ENCODE data around the gene LYSMD4. TPM values are rescaled to one million over a fixed set of nuclear protein-coding genes. Genes with fewer than 3 reads are reported as not detected.

LYSMD4 gene
- polyA plus RNA-seq, 1 experiment = 3.2 TPM

DNA sequence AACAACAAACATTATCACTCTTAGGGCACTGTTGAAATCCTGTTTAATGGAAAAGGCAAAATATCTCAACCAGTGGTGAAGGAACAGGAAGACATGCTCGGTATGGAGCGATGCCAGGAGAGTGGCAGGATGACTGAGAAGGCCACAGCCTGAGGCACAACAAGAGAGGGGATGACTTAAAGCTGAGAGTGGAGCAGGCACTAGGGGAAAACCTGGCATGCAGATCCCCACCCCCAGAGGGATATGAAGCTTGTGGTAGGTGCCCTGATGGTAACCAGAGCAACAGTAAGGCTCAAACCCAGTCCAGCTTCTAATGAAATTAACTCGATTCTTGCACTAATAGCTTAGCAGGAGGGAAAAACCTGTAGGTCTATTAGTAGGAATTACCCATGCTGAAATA lies 40.4 kb downstream of the LYSMD4 start:
- H3K27ac ChIP-seq (ENCODE audit: low read depth, low read length) = no peak overlapping the region
- TF ChIP-seq, protein P1, sequence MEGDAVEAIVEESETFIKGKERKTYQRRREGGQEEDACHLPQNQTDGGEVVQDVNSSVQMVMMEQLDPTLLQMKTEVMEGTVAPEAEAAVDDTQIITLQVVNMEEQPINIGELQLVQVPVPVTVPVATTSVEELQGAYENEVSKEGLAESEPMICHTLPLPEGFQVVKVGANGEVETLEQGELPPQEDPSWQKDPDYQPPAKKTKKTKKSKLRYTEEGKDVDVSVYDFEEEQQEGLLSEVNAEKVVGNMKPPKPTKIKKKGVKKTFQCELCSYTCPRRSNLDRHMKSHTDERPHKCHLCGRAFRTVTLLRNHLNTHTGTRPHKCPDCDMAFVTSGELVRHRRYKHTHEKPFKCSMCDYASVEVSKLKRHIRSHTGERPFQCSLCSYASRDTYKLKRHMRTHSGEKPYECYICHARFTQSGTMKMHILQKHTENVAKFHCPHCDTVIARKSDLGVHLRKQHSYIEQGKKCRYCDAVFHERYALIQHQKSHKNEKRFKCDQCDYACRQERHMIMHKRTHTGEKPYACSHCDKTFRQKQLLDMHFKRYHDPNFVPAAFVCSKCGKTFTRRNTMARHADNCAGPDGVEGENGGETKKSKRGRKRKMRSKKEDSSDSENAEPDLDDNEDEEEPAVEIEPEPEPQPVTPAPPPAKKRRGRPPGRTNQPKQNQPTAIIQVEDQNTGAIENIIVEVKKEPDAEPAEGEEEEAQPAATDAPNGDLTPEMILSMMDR (IDR thresholded peaks at IDR 0.05; ENCODE audit: low read depth, low read length) = no peak
- ChIA-PET POLR2A (no interaction called here), CTCF (interaction anchor here (1.6 kb wide), 1 partner anchor 11 kb away, joined by 18 read pairs; no protein-coding TSS in a partner anchor)
- H3K9me3 ChIP-seq (ENCODE audit: control insufficient read depth, insufficient read depth, low read length) = no peaks in the 10 kb centered on the region
- DNase-seq (ENCODE audit: low read depth, low spot score) = no peak
- H3K4me3 ChIP-seq (ENCODE audit: low read depth, low read length) = no peak overlapping the region
- H3K27me3 ChIP-seq (ENCODE audit: control insufficient read depth, insufficient read depth, low read length) = no peaks in the 10 kb centered on the region

DNA sequence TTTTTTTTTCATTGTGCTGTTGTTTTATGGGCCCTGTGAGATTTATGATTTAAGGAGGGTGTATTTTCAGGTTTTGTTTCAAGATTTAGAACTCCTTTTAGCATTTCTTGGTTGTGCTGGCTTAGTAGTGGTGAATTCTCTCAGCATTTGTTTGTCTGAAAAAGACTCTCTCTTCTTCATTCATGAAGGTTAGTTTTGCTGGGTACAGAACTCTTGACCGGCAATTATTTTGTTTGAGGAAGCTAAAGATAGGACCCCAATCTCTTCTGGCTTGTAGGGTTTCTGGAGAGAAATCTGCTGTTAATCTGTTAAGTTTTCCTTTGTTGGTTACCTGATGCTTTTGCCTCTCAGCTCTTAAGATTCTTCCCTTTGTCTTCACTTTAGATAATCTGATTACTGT lies 46.9 kb downstream of the LYSMD4 start:
- Histone ChIP-seq H3K27ac (ENCODE audit: low read depth, low read length) (no peak overlapping the region), H3K4me3 (ENCODE audit: low read depth, low read length) (no peak overlapping the region), H3K9me3 (ENCODE audit: control insufficient read depth, insufficient read depth, low read length) (no peaks in the 10 kb centered on the region), H3K27me3 (ENCODE audit: control insufficient read depth, insufficient read depth, low read length) (no peaks in the 10 kb centered on the region)
- CTCF ChIA-PET = interaction anchor here (0.7 to 2.4 kb wide), 2 partner anchors 18 to 1244 kb away, joined by 4 to 18 read pairs; no protein-coding TSS in a partner anchor
- POLR2A ChIA-PET = no interaction called here
- DNase-seq (ENCODE audit: low read depth, low spot score) = no peak
- TF ChIP-seq, protein P1 (IDR thresholded peaks at IDR 0.05; ENCODE audit: low read depth, low read length) = no peak

DNA sequence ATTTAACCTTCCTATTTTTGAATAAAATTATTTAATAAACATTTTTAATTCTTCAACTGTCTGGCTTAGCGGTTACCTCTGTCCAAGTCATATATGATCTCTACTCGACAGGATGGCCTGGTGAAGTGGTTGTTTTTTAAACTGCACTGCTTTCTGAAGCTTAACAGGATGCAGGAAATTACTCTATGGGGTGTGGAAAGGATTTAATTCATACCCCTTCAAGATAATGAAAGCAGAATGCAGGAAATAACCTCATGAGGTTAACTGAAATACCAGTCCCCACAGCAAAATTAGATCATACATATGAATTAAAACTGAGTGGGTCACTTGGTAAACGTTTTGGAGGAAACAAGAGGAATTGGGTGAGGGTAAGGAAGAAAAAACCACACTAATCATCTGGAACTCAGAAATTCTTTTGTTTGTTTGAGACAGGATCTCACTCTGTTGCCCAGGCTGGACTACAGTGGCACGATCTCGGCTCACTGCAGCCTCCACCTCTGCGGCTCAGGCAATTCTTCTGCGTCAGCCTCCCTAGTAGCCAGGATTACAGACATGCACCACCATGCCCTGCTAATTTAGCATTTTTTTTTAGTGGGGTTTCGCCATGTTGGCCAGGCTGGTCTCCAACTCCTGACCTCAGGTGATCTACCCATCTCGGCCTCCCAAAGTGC lies 50.1 kb downstream of the LYSMD4 start:
- no peaks in the 10 kb centered on the region for H3K9me3 ChIP-seq (ENCODE audit: control insufficient read depth, insufficient read depth, low read length)
- H3K27me3 ChIP-seq (ENCODE audit: control insufficient read depth, insufficient read depth, low read length) = no peaks in the 10 kb centered on the region
- POLR2A ChIA-PET = no interaction called here
- TF ChIP-seq, protein P1 (IDR thresholded peaks at IDR 0.05; ENCODE audit: low read depth, low read length) = no peak
- H3K4me3 ChIP-seq (ENCODE audit: low read depth, low read length) = no peak overlapping the region
- H3K27ac ChIP-seq (ENCODE audit: low read depth, low read length) = no peak overlapping the region
- CTCF ChIA-PET = interaction anchor here (0.6 to 2.0 kb wide), 5 partner anchors 21 to 410 kb away, joined by 3 to 12 read pairs (median 3); no protein-coding TSS in a partner anchor
- DNase-seq (ENCODE audit: low read depth, low spot score) = no peak

DNA sequence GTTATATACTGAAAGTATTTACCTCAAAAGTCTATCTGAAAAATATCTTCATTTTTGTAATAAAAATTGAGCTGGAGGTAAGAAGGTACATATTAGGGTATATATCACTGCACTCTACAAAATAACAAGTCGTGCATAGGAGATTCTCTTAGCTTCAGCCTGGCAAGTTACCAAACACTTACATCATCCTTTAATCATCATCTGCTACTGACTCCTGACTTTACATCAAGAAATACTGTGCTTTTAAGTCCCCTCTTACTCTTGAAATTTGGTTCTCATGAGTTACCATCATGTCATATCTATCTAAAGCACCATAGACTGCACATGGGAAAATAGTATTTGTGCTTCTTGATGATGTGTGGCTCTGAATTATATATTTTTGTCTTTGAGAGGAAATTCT lies 50.8 kb downstream of the LYSMD4 start:
- DNase-seq (ENCODE audit: low read depth, low spot score) = peak; percentile 69
- Histone ChIP-seq H3K4me3 (ENCODE audit: low read depth, low read length) (no peak overlapping the region), H3K27ac (ENCODE audit: low read depth, low read length) (no peak overlapping the region), H3K27me3 (ENCODE audit: control insufficient read depth, insufficient read depth, low read length) (no peaks in the 10 kb centered on the region), H3K9me3 (ENCODE audit: control insufficient read depth, insufficient read depth, low read length) (no peaks in the 10 kb centered on the region)
- TF ChIP-seq, protein P1 (IDR thresholded peaks at IDR 0.05; ENCODE audit: low read depth, low read length) = no peak
- POLR2A ChIA-PET = no interaction called here
- CTCF ChIA-PET = interaction anchor here (1.1 to 2.0 kb wide), 4 partner anchors 22 to 410 kb away, joined by 3 to 12 read pairs (median 6); no protein-coding TSS in a partner anchor

DNA sequence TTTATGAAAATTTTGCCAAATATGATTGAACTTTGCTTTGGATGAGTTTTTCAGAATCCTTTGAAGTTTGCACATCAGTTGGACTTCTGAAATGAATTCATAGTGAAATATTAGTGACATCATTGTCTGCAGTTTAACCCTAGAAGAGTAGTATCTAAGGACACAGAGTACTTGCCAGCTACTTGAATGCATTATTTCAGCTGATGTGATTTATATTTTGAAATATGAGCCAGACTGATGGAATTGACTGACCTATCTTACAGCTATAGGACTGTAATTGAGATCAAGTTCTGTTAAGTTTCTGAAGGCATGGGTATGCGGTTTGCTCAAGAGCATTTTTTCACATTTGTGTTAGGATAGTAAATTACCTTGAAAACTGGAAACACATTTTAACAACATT lies 51.2 kb downstream of the LYSMD4 start:
- TF ChIP-seq, protein P1 (IDR thresholded peaks at IDR 0.05; ENCODE audit: low read depth, low read length) = no peak
- Histone ChIP-seq H3K27me3 (ENCODE audit: control insufficient read depth, insufficient read depth, low read length) (no peaks in the 10 kb centered on the region), H3K27ac (ENCODE audit: low read depth, low read length) (no peak overlapping the region), H3K4me3 (ENCODE audit: low read depth, low read length) (no peak overlapping the region), H3K9me3 (ENCODE audit: control insufficient read depth, insufficient read depth, low read length) (no peaks in the 10 kb centered on the region)
- DNase-seq (ENCODE audit: low read depth, low spot score) = no peak
- ChIA-PET POLR2A (no interaction called here), CTCF (interaction anchor here (1.1 to 2.0 kb wide), 4 partner anchors 22 to 409 kb away, joined by 3 to 12 read pairs (median 6); no protein-coding TSS in a partner anchor)

Data from AG04450 (cell line).